H1 (cell line): ENCODE results near the gene RPRD2.

Source experiments
- CEBPB ChIP-seq: IDR thresholded peaks from 2 replicates; pipeline ENCODE4 v1.6.1; 2012; ENCODE audit warnings: low read depth, low read length
- FOSL1 ChIP-seq: IDR thresholded peaks from 2 replicates; pipeline ENCODE4 v1.6.1; 2011; ENCODE audit warnings: mild to moderate bottlenecking, low read depth, low read length, moderate library complexity; ENCODE audit not compliant: insufficient read depth
- POLR2A ChIP-seq, 2 experiments: IDR thresholded peaks; 1 replicate in 1 of 2; 2 replicates in 1 of 2; pipeline ENCODE4 v1.6.1; 2011; ENCODE audit warnings: low read depth in 2 of 2, low read length in 2 of 2, mild to moderate bottlenecking in 2 of 2; ENCODE audit errors: control extremely low read depth in 1 of 2
- RFX5 ChIP-seq: IDR thresholded peaks from 2 replicates; pipeline ENCODE4 v1.6.1; 2011; ENCODE audit warnings: low read depth, low read length, improper control_type of control experiment, borderline replicate concordance
- SIX5 ChIP-seq: IDR thresholded peaks from 2 replicates; pipeline ENCODE4 v1.6.1; 2011; ENCODE audit warnings: mild to moderate bottlenecking, low read depth, low read length
- TF ChIP-seq, protein P1 (sequence below), 3 experiments: IDR thresholded peaks; 1 replicate in 2 of 3; 2 replicates in 1 of 3; pipeline versions ENCODE4 v1.5.1 to v1.6.1; 2011; ENCODE audit warnings: low read length in 3 of 3, mild to moderate bottlenecking in 3 of 3, inconsistent platforms in 2 of 3, low read depth in 1 of 3, moderate library complexity in 1 of 3; ENCODE audit not compliant: insufficient read depth in 1 of 3; ENCODE audit errors: control extremely low read depth in 1 of 3

DNA sequence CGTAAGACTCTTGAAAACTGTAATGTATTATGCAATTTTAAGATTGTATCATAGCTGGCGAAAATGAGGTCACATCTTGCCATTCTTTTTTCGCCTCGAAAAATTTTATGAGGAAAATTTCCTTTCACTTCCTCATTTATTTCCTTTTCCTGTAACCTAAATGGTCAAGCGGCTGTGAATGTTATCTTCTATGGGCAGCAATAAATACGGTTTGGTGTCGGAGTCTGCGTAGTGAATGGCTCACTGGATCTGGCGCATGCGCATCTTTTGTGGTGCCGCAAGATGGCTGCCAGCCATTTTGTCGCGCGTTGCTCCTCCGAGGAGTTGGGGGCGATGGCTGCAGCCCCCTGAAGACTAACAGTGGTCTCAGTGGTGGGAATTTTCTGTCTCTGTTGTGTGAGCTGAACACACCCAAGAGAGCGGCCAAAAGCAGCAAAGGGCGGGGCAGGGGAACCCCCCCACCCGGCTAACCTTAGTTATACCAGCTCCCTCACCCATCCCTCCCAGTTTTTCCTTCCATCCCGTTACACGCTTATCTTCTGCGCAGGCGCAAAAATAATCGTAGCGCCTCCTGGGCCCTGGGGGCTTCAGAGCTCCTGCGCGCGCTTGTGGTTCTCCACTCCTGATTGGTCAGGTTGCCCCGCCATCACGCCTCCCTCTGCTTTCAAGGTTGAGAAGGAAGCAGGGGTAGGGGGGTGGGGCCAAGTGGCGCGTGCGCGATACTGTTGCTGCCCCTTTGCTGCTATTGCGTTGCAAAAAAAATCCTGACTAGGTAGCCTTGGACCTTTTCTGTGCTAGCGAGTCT lies at the start of gene RPRD2:
- TF ChIP-seq SIX5 = no peak
- TF ChIP-seq POLR2A (IDR thresholded peaks at IDR 0.05; ENCODE audit: control extremely low read depth in 1 of 2, low read depth in 2 of 2, low read length in 2 of 2) = peak; percentile 58 to 94
- TF ChIP-seq, protein P1, sequence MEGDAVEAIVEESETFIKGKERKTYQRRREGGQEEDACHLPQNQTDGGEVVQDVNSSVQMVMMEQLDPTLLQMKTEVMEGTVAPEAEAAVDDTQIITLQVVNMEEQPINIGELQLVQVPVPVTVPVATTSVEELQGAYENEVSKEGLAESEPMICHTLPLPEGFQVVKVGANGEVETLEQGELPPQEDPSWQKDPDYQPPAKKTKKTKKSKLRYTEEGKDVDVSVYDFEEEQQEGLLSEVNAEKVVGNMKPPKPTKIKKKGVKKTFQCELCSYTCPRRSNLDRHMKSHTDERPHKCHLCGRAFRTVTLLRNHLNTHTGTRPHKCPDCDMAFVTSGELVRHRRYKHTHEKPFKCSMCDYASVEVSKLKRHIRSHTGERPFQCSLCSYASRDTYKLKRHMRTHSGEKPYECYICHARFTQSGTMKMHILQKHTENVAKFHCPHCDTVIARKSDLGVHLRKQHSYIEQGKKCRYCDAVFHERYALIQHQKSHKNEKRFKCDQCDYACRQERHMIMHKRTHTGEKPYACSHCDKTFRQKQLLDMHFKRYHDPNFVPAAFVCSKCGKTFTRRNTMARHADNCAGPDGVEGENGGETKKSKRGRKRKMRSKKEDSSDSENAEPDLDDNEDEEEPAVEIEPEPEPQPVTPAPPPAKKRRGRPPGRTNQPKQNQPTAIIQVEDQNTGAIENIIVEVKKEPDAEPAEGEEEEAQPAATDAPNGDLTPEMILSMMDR (IDR thresholded peaks at IDR 0.05; ENCODE audit: control extremely low read depth in 1 of 3, insufficient read depth in 1 of 3, low read depth in 1 of 3, low read length in 3 of 3) = 0 out of 4 replicates have a peak, but pooled peaks of 1 of the 3 experiments have one; percentile 2
- TF ChIP-seq CEBPB = no peak; the same call in 1 of the 2 replicates
- no peak for TF ChIP-seq RFX5
- no peak for TF ChIP-seq FOSL1
